Neural cell (in vitro differentiated cells): ENCODE measurements around the gene CADM1.

Experiments
- CTCF ChIP-seq: fragments of 450-650 bp; IDR thresholded peaks from 2 replicates; pipeline ENCODE4 v1.5.1; 2014; ENCODE audit warnings: antibody characterized with exemption, mild to moderate bottlenecking, moderate library complexity; ENCODE audit not compliant: poor library complexity, severe bottlenecking
- EP300 ChIP-seq: fragments of 450-650 bp; conservative IDR thresholded peaks from 2 replicates; pipeline ENCODE4 v1.6.1; 2014; ENCODE audit warnings: antibody characterized with exemption, mild to moderate bottlenecking, moderate library complexity; ENCODE audit not compliant: poor library complexity, severe bottlenecking
- EZH2 ChIP-seq: fragments of 200-600, 300-800 bp; shearing (Covaris generic), sonication (generic); IDR thresholded peaks from 2 replicates; pipeline ENCODE4 v1.6.1; 2014; ENCODE audit warnings: antibody characterized with exemption, low read length, borderline replicate concordance, mild to moderate bottlenecking; ENCODE audit not compliant: insufficient read depth, poor library complexity, severe bottlenecking
- POLR2AphosphoS5 ChIP-seq: IDR thresholded peaks from 2 replicates; pipeline ENCODE4 v1.6.1; 2012
- RAD21 ChIP-seq: fragments of 450-650 bp; conservative IDR thresholded peaks from 2 replicates; pipeline ENCODE4 v1.6.1; 2014; ENCODE audit warnings: antibody characterized with exemption, mild to moderate bottlenecking, moderate library complexity
- REST ChIP-seq: IDR thresholded peaks from 2 replicates; pipeline ENCODE4 v1.6.1; 2012; ENCODE audit warnings: borderline replicate concordance
- SMC3 ChIP-seq: fragments of 450-650 bp; conservative IDR thresholded peaks from 2 replicates; pipeline ENCODE4 v1.6.1; 2014; ENCODE audit warnings: antibody characterized with exemption, mild to moderate bottlenecking, moderate library complexity; ENCODE audit not compliant: poor library complexity
- TAF1 ChIP-seq: IDR thresholded peaks from 2 replicates; pipeline ENCODE4 v1.6.1; 2012; ENCODE audit warnings: low read depth

- no peak for TF ChIP-seq CTCF
- no peak for TF ChIP-seq TAF1
- TF ChIP-seq EZH2, result no peak
- TF ChIP-seq RAD21, result no peak
- no peak for TF ChIP-seq POLR2AphosphoS5
- TF ChIP-seq EP300, result no peak
- TF ChIP-seq SMC3, result no peak
- no peak for TF ChIP-seq REST
These were observed 302.1 kb downstream of the CADM1 start for GRCh38 chr11:115202074-115202473.
